Measurements from ENCODE around the gene PSMC1.
A peak's percentile ranks its signal among the peaks of the same experiment; 100 is the strongest.

Gene PSMC1

GRCh38 chr14:90288651-90289355, 32.5 kb downstream of the PSMC1 start:
- no peak overlapping the region for H3K4me3 Mint-ChIP-seq
- H3K36me3 Mint-ChIP-seq (ENCODE audit: low read depth) = peaks cover 80% of the 10 kb centered on the region
- H3K9me3 Mint-ChIP-seq = no peaks in the 10 kb centered on the region
- H3K27me3 Mint-ChIP-seq = no peaks in the 10 kb centered on the region
- H3K27ac Mint-ChIP-seq = no peak overlapping the region
- no peaks in the 10 kb centered on the region for H3K4me1 Mint-ChIP-seq (ENCODE audit: low read depth)
- no peak for DNase-seq

- no peak overlapping the region for H3K27ac Mint-ChIP-seq
- H3K4me1 Mint-ChIP-seq (ENCODE audit: low read depth) = no peaks in the 10 kb centered on the region
- H3K9me3 Mint-ChIP-seq = no peaks in the 10 kb centered on the region
- DNase-seq = no peak
- peaks cover 88% of the 10 kb centered on the region for H3K36me3 Mint-ChIP-seq (ENCODE audit: low read depth)
- no peak overlapping the region for H3K4me3 Mint-ChIP-seq
- H3K27me3 Mint-ChIP-seq = no peaks in the 10 kb centered on the region
Observed at GRCh38 chr14:90290337-90291011, 34.1 kb downstream of the PSMC1 start.

- Mint-ChIP-seq H3K27me3 (no peaks in the 10 kb centered on the region), H3K9me3 (no peaks in the 10 kb centered on the region), H3K27ac (peak overlapping the region; percentile 12), H3K4me3 (no peak overlapping the region), H3K4me1 (ENCODE audit: low read depth) (no peaks in the 10 kb centered on the region), H3K36me3 (ENCODE audit: low read depth) (peaks cover 87% of the 10 kb centered on the region)
- no peak for DNase-seq
Observed at GRCh38 chr14:90291699-90292098, 35.3 kb downstream of the PSMC1 start.

- Mint-ChIP-seq H3K27ac (no peak overlapping the region), H3K4me1 (ENCODE audit: low read depth) (no peaks in the 10 kb centered on the region), H3K27me3 (no peaks in the 10 kb centered on the region), H3K36me3 (ENCODE audit: low read depth) (peaks cover 88% of the 10 kb centered on the region), H3K9me3 (no peaks in the 10 kb centered on the region), H3K4me3 (no peak overlapping the region)
- DNase-seq = no peak
Observed at GRCh38 chr14:90293766-90294730, 37.7 kb downstream of the PSMC1 start.

GRCh38 chr14:90294872-90295271, 38.5 kb downstream of the PSMC1 start:
- Mint-ChIP-seq H3K27ac (no peak overlapping the region), H3K4me1 (ENCODE audit: low read depth) (no peaks in the 10 kb centered on the region), H3K9me3 (no peaks in the 10 kb centered on the region), H3K36me3 (ENCODE audit: low read depth) (peaks cover 87% of the 10 kb centered on the region), H3K4me3 (no peak overlapping the region), H3K27me3 (no peaks in the 10 kb centered on the region)
- DNase-seq = no peak

GRCh38 chr14:90295870-90296516, 39.6 kb downstream of the PSMC1 start:
- no peak overlapping the region for H3K4me3 Mint-ChIP-seq
- no peaks in the 10 kb centered on the region for H3K9me3 Mint-ChIP-seq
- DNase-seq = no peak
- H3K27me3 Mint-ChIP-seq = no peaks in the 10 kb centered on the region
- peaks cover 4% of the 10 kb centered on the region for H3K4me1 Mint-ChIP-seq (ENCODE audit: low read depth)
- peaks cover 85% of the 10 kb centered on the region for H3K36me3 Mint-ChIP-seq (ENCODE audit: low read depth)
- H3K27ac Mint-ChIP-seq = no peak overlapping the region

GRCh38 chr14:90296641-90297040, 40.3 kb downstream of the PSMC1 start:
- Mint-ChIP-seq H3K36me3 (ENCODE audit: low read depth) (peaks cover 87% of the 10 kb centered on the region), H3K4me3 (no peak overlapping the region), H3K27me3 (no peaks in the 10 kb centered on the region), H3K9me3 (no peaks in the 10 kb centered on the region), H3K27ac (no peak overlapping the region), H3K4me1 (ENCODE audit: low read depth) (peaks cover 8% of the 10 kb centered on the region)
- no peak for DNase-seq

GRCh38 chr14:90297876-90298629, 41.7 kb downstream of the PSMC1 start:
- Mint-ChIP-seq H3K9me3 (no peaks in the 10 kb centered on the region), H3K4me3 (no peak overlapping the region), H3K27me3 (no peaks in the 10 kb centered on the region), H3K27ac (no peak overlapping the region), H3K36me3 (ENCODE audit: low read depth) (peaks cover 87% of the 10 kb centered on the region), H3K4me1 (ENCODE audit: low read depth) (peaks cover 8% of the 10 kb centered on the region)
- no peak for DNase-seq

GRCh38 chr14:90299408-90299807, 43.1 kb downstream of the PSMC1 start:
- Mint-ChIP-seq H3K4me1 (ENCODE audit: low read depth) (peaks cover 8% of the 10 kb centered on the region), H3K4me3 (no peak overlapping the region), H3K36me3 (ENCODE audit: low read depth) (peaks cover 89% of the 10 kb centered on the region), H3K9me3 (no peaks in the 10 kb centered on the region), H3K27ac (no peak overlapping the region), H3K27me3 (no peaks in the 10 kb centered on the region)
- DNase-seq = no peak

GRCh38 chr14:90300611-90301047, 44.3 kb downstream of the PSMC1 start:
- DNase-seq = no peak
- peaks cover 93% of the 10 kb centered on the region for H3K36me3 Mint-ChIP-seq (ENCODE audit: low read depth)
- no peak overlapping the region for H3K4me3 Mint-ChIP-seq
- H3K27me3 Mint-ChIP-seq = no peaks in the 10 kb centered on the region
- H3K4me1 Mint-ChIP-seq (ENCODE audit: low read depth) = peaks cover 8% of the 10 kb centered on the region
- H3K27ac Mint-ChIP-seq = peak overlapping the region; percentile 55
- no peaks in the 10 kb centered on the region for H3K9me3 Mint-ChIP-seq

GRCh38 chr14:90301122-90301521, 44.8 kb downstream of the PSMC1 start:
- Mint-ChIP-seq H3K9me3 (no peaks in the 10 kb centered on the region), H3K4me3 (no peak overlapping the region), H3K27me3 (no peaks in the 10 kb centered on the region), H3K4me1 (ENCODE audit: low read depth) (peaks cover 8% of the 10 kb centered on the region), H3K36me3 (ENCODE audit: low read depth) (peaks cover 93% of the 10 kb centered on the region), H3K27ac (peak overlapping the region; percentile 55)
- DNase-seq = no peak

- DNase-seq = no peak
- Mint-ChIP-seq H3K4me1 (ENCODE audit: low read depth) (peaks cover 8% of the 10 kb centered on the region), H3K9me3 (no peaks in the 10 kb centered on the region), H3K4me3 (no peak overlapping the region), H3K36me3 (ENCODE audit: low read depth) (peaks cover 90% of the 10 kb centered on the region), H3K27me3 (no peaks in the 10 kb centered on the region), H3K27ac (no peak overlapping the region)
Observed at GRCh38 chr14:90301668-90302090, 45.3 kb downstream of the PSMC1 start.

GRCh38 chr14:90302529-90303303, 46.4 kb downstream of the PSMC1 start:
- H3K27ac Mint-ChIP-seq = no peak overlapping the region
- H3K9me3 Mint-ChIP-seq = no peaks in the 10 kb centered on the region
- DNase-seq = no peak
- H3K4me1 Mint-ChIP-seq (ENCODE audit: low read depth) = peaks cover 8% of the 10 kb centered on the region
- peaks cover 88% of the 10 kb centered on the region for H3K36me3 Mint-ChIP-seq (ENCODE audit: low read depth)
- no peak overlapping the region for H3K4me3 Mint-ChIP-seq
- H3K27me3 Mint-ChIP-seq = no peaks in the 10 kb centered on the region

Measured in activated T-cell treated with anti-CD3 and anti-CD28 coated beads, Interleukin-2, amount 50 U/mL, for 24 hours (primary cell).